GM21526 (cell line): Measurements from ENCODE around the gene PPP1R9A.
"Not testable (repeated sequence)": the region's sequence is repeated elsewhere in the genome, so short reads cannot be mapped to it uniquely, and the experiment has no call there.

Experiments used
- ATAC-seq: cut with Tn5 transposase; IDR thresholded peaks from one replicate; pipeline ENCODE4 v1.9.1; 2021; ENCODE audit warnings: moderate library complexity; ENCODE audit not compliant: unreplicated experiment, low FRiP score

Gene PPP1R9A

GRCh38 chr7:94971051-94971867 is 63.9 kb downstream of the PPP1R9A start:
- ATAC-seq: no peak

GRCh38 chr7:94972296-94972695 is 64.9 kb downstream of the PPP1R9A start:
- ATAC-seq: no peak

- no peak for ATAC-seq
Measured at GRCh38 chr7:94973844-94974243, 66.5 kb downstream of the PPP1R9A start.

GRCh38 chr7:94974423-94974822 is 67.0 kb downstream of the PPP1R9A start:
- no peak for ATAC-seq

- ATAC-seq: no peak
Measured at GRCh38 chr7:94975336-94975735, 67.9 kb downstream of the PPP1R9A start.

GRCh38 chr7:94980418-94981142 is 73.2 kb downstream of the PPP1R9A start:
- ATAC-seq: no peak

GRCh38 chr7:94995921-94996320 is 88.5 kb downstream of the PPP1R9A start:
- ATAC-seq: no peak

GRCh38 chr7:94996369-94996768 is 89.0 kb downstream of the PPP1R9A start:
- no peak for ATAC-seq

GRCh38 chr7:94997547-94997946 is 90.2 kb downstream of the PPP1R9A start:
- ATAC-seq: no peak

- no peak for ATAC-seq
Measured at GRCh38 chr7:94998266-94999068, 91.1 kb downstream of the PPP1R9A start.

GRCh38 chr7:94999069-94999351 is 91.6 kb downstream of the PPP1R9A start:
- ATAC-seq: no peak

GRCh38 chr7:94999601-95000000 is 92.2 kb downstream of the PPP1R9A start:
- not testable (repeated sequence) for ATAC-seq

GRCh38 chr7:95001258-95001657 is 93.9 kb downstream of the PPP1R9A start:
- ATAC-seq: no peak

GRCh38 chr7:95001815-95002561 is 94.6 kb downstream of the PPP1R9A start:
- no peak for ATAC-seq

- ATAC-seq: no peak
Measured at GRCh38 chr7:95002775-95003174, 95.4 kb downstream of the PPP1R9A start.

GRCh38 chr7:95004618-95005247 is 97.3 kb downstream of the PPP1R9A start:
- ATAC-seq: no peak

GRCh38 chr7:95006010-95006409 is 98.6 kb downstream of the PPP1R9A start:
- ATAC-seq: no peak

- ATAC-seq: not testable (repeated sequence)
Measured at GRCh38 chr7:95008773-95009172, 101.4 kb downstream of the PPP1R9A start.

GRCh38 chr7:95011146-95011928 is 103.9 kb downstream of the PPP1R9A start:
- no peak for ATAC-seq
